CD4-positive, alpha-beta T cell (primary cell): Measurements from ENCODE around the gene ARHGEF3. TPM values are rescaled to one million over a fixed set of nuclear protein-coding genes. Genes with fewer than 3 reads are reported as not detected.

Experiments used
- ATAC-seq: fragments of 200-7000 bp; cut with Tn5 transposase; one replicate; pipeline ENCODE4 v1.10.0; 2022; ENCODE audit warnings: mild to moderate bottlenecking; ENCODE audit not compliant: poor library complexity
- CTCF ChIA-PET: fragments of 350-600 bp; sonication (Branson Sonifier 250); formaldehyde crosslinking; loops from one replicate; lab custom pipeline; 2021; ENCODE audit warnings: antibody characterized with exemption, inconsistent platforms; lab: Charles Lee
- POLR2A ChIA-PET: fragments of 350-600 bp; sonication (Branson Sonifier 250); formaldehyde crosslinking; loops from one replicate; lab custom pipeline; 2021; ENCODE audit warnings: antibody characterized with exemption, inconsistent platforms; lab: Charles Lee
- DNase-seq, 14 experiments: peaks; one replicate each; pipeline ENCODE4 v3.0.0-alpha.2; 2013 to 2020; ENCODE audit warnings: mixed read lengths in 2 of 14
- H3K27ac ChIP-seq, 2 donors: one replicate each; pipeline versions ENCODE4 v1.5.1 to v1.7.0; 2013; ENCODE audit warnings: low read length in 2 of 2, low read depth in 1 of 2, mild to moderate bottlenecking in 1 of 2
- H3K27me3 ChIP-seq, 2 experiments: 1 replicate in 1 of 2; 2 replicates in 1 of 2; pipeline versions ENCODE4 v1.6.1 to v1.7.0; 2013; ENCODE audit warnings: low read length in 2 of 2, control low read depth in 1 of 2, mild to moderate bottlenecking in 1 of 2, moderate library complexity in 1 of 2; ENCODE audit not compliant: insufficient read depth in 2 of 2, control insufficient read depth in 1 of 2
- H3K36me3 ChIP-seq: one replicate; pipeline ENCODE4 v1.6.1; 2013; ENCODE audit warnings: low read length, control low read depth; ENCODE audit not compliant: insufficient read depth
- H3K4me1 ChIP-seq: one replicate; pipeline ENCODE4 v1.6.1; 2013; ENCODE audit warnings: low read length, control low read depth; ENCODE audit not compliant: insufficient read depth
- H3K4me3 ChIP-seq: one replicate; pipeline ENCODE4 v1.5.1; 2013; ENCODE audit warnings: mild to moderate bottlenecking, low read length, moderate library complexity
- H3K9me3 ChIP-seq, 2 experiments: 1 replicate in 1 of 2; 2 replicates in 1 of 2; pipeline versions ENCODE4 v1.6.1 to v1.7.0; 2013; ENCODE audit warnings: low read length in 2 of 2, mild to moderate bottlenecking in 2 of 2, control low read depth in 1 of 2, moderate library complexity in 1 of 2; ENCODE audit not compliant: control insufficient read depth in 1 of 2, insufficient read depth in 1 of 2
- H3K27ac Mint-ChIP-seq: one replicate; pipeline ENCODE4 v1.8.0; 2020; ENCODE audit warnings: mixed read lengths
- H3K27me3 Mint-ChIP-seq: one replicate; pipeline ENCODE4 v1.8.0; 2021; ENCODE audit warnings: mixed read lengths
- H3K36me3 Mint-ChIP-seq: one replicate; pipeline ENCODE4 v1.8.0; 2021; ENCODE audit warnings: low read depth, mixed read lengths
- H3K4me1 Mint-ChIP-seq: one replicate; pipeline ENCODE4 v1.8.0; 2021; ENCODE audit warnings: low read depth, mixed read lengths
- H3K4me3 Mint-ChIP-seq: one replicate; pipeline ENCODE4 v1.8.0; 2020; ENCODE audit warnings: mild to moderate bottlenecking, mixed read lengths
- H3K9me3 Mint-ChIP-seq: one replicate; pipeline ENCODE4 v1.8.0; 2020; ENCODE audit warnings: mixed read lengths
- intact Hi-C, 2 experiments: fragments of 100-400 bp; cut with DNase I in 1 of 2; cut with micrococcal nuclease in 1 of 2; formaldehyde crosslinking; loops; one replicate each; pipeline versions ENCODE4 v1.15.1 to v1.9.0; 2023 to 2025; cut with DNase I, micrococcal nuclease
- total RNA-seq, 174 experiments: library from RNA in 2 of 174; stranded (reverse) in 2 of 174; gene quantifications; one replicate each; pipeline ENCODE4 v1.2.3 and lab custom pipeline; 2021 to 2026
- TF ChIP-seq, protein P1 (sequence below): fragments of 200-600 bp; IDR thresholded peaks from one replicate; pipeline ENCODE4 v1.8.0; 2022; ENCODE audit warnings: antibody characterized with exemption, mild to moderate bottlenecking

ARHGEF3 gene
- total RNA-seq, 2 experiments from 2014 or later, result 46.4 to 46.6 TPM

DNA sequence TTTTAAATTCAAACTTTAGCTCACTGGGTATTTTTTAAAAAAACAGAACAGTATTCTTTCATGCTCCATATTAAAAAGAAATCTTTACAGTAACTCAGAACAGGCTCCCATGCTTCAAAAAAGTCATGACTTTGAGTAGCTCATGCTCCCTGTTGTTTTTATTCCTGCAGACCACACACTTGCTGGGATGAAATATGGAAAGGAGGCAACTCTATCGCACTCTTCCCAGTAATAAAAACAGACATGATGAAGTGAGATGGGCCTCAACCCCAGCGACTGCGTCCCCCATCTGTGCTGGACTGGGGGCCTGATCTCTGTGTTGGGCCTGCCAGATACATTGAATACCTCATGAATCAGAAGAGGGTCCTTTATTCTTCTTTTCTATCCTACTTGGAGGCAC lies 58.9 kb downstream of the ARHGEF3 start:
- TF ChIP-seq, protein P1, sequence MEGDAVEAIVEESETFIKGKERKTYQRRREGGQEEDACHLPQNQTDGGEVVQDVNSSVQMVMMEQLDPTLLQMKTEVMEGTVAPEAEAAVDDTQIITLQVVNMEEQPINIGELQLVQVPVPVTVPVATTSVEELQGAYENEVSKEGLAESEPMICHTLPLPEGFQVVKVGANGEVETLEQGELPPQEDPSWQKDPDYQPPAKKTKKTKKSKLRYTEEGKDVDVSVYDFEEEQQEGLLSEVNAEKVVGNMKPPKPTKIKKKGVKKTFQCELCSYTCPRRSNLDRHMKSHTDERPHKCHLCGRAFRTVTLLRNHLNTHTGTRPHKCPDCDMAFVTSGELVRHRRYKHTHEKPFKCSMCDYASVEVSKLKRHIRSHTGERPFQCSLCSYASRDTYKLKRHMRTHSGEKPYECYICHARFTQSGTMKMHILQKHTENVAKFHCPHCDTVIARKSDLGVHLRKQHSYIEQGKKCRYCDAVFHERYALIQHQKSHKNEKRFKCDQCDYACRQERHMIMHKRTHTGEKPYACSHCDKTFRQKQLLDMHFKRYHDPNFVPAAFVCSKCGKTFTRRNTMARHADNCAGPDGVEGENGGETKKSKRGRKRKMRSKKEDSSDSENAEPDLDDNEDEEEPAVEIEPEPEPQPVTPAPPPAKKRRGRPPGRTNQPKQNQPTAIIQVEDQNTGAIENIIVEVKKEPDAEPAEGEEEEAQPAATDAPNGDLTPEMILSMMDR, result no peak
- CTCF ChIA-PET, result interaction anchor here (0.8 to 1.1 kb wide), 3 partner anchors 57 to 68 kb away, joined by 3 to 4 read pairs (median 3); partner anchors contain the start of gene ARHGEF3
- POLR2A ChIA-PET, result interaction anchor here (0.7 to 1.4 kb wide), 2 partner anchors 40 to 56 kb away, joined by 3 to 5 read pairs; no protein-coding TSS in a partner anchor

GRCh38 chr3:56739036-56739435 lies 62.7 kb downstream of the ARHGEF3 start:
- Histone ChIP-seq H3K36me3 (peaks cover 82% of the 10 kb centered on the region), H3K27ac (no peak overlapping the region), H3K9me3 (no peaks in the 10 kb centered on the region), H3K27me3 (no peaks in the 10 kb centered on the region), H3K4me3 (no peak overlapping the region), H3K4me1 (peaks cover 12% of the 10 kb centered on the region)
- ChIA-PET CTCF (interaction anchor here (0.9 kb wide), 1 partner anchor 249 kb away, joined by 4 read pairs; no protein-coding TSS in a partner anchor), POLR2A (interaction anchor here (1.9 kb wide), 1 partner anchor 16 kb away, joined by 4 read pairs; no protein-coding TSS in a partner anchor)
- Mint-ChIP-seq H3K4me1 (peaks cover 27% of the 10 kb centered on the region), H3K36me3 (peaks cover 88% of the 10 kb centered on the region), H3K27me3 (no peaks in the 10 kb centered on the region), H3K9me3 (no peaks in the 10 kb centered on the region), H3K4me3 (no peak overlapping the region), H3K27ac (no peak overlapping the region)
- intact Hi-C loops, result no loop called here
- DNase-seq (no peak), ATAC-seq (no peak)
- TF ChIP-seq, protein P1, result no peak

More for the DNA sequence above, 58.9 kb downstream of the ARHGEF3 start:
- no peaks in the 10 kb centered on the region for H3K9me3 Mint-ChIP-seq
- no peaks in the 10 kb centered on the region for H3K27me3 Mint-ChIP-seq
- H3K36me3 Mint-ChIP-seq, result peaks cover 86% of the 10 kb centered on the region
- peak overlapping the region; percentile 30 for H3K27ac Mint-ChIP-seq
- H3K4me3 ChIP-seq, result no peak overlapping the region
- intact Hi-C loops, result no loop called here
- peaks cover 11% of the 10 kb centered on the region for H3K4me1 ChIP-seq
- H3K27me3 ChIP-seq, result no peaks in the 10 kb centered on the region
- H3K4me3 Mint-ChIP-seq, result no peak overlapping the region
- no peaks in the 10 kb centered on the region for H3K9me3 ChIP-seq
- DNase-seq, result no peak
- peak overlapping the region in 1 of 2 donors; percentile 20 for H3K27ac ChIP-seq
- peaks cover 6% of the 10 kb centered on the region for H3K4me1 Mint-ChIP-seq
- peaks cover 85% of the 10 kb centered on the region for H3K36me3 ChIP-seq
- ATAC-seq, result no peak

- H3K4me1 Mint-ChIP-seq, result peaks cover 27% of the 10 kb centered on the region
- peaks cover 80% of the 10 kb centered on the region for H3K36me3 Mint-ChIP-seq
- ATAC-seq, result no peak
- peaks cover 73% of the 10 kb centered on the region for H3K36me3 ChIP-seq
- no peaks in the 10 kb centered on the region for H3K9me3 Mint-ChIP-seq
- intact Hi-C loops, result no loop called here
- TF ChIP-seq, protein P1, result no peak
- CTCF ChIA-PET, result interaction anchor here (1.0 to 1.6 kb wide), 3 partner anchors 45 to 65 kb away, joined by 3 read pairs; partner anchors contain the start of gene ARHGEF3
- no peak for DNase-seq
- POLR2A ChIA-PET, result interaction anchor here (0.9 to 2.3 kb wide), 4 partner anchors 47 to 63 kb away, joined by 4 to 7 read pairs (median 4); no protein-coding TSS in a partner anchor
- no peaks in the 10 kb centered on the region for H3K27me3 ChIP-seq
- no peaks in the 10 kb centered on the region for H3K27me3 Mint-ChIP-seq
- H3K27ac Mint-ChIP-seq, result no peak overlapping the region
- no peaks in the 10 kb centered on the region for H3K9me3 ChIP-seq
- peaks cover 22% of the 10 kb centered on the region for H3K4me1 ChIP-seq
- H3K4me3 Mint-ChIP-seq, result no peak overlapping the region
- no peak overlapping the region for H3K4me3 ChIP-seq
- H3K27ac ChIP-seq, result no peak overlapping the region
Measured at GRCh38 chr3:56737006-56737405, 64.7 kb downstream of the ARHGEF3 start.
